DMS 273 (cell line): ENCODE data around the gene SPEF1.
A peak's percentile ranks its signal among the peaks of the same experiment; 100 is the strongest.
"Not testable (repeated sequence)": the region's sequence is repeated elsewhere in the genome, so short reads cannot be mapped to it uniquely, and the experiment has no call there.

Experiments
- DNase-seq: peaks from one replicate; lab custom pipeline; 2025; ENCODE audit not compliant: unreplicated experiment; lab: John Stamatoyannopoulos, UW

The SPEF1 gene

DNA sequence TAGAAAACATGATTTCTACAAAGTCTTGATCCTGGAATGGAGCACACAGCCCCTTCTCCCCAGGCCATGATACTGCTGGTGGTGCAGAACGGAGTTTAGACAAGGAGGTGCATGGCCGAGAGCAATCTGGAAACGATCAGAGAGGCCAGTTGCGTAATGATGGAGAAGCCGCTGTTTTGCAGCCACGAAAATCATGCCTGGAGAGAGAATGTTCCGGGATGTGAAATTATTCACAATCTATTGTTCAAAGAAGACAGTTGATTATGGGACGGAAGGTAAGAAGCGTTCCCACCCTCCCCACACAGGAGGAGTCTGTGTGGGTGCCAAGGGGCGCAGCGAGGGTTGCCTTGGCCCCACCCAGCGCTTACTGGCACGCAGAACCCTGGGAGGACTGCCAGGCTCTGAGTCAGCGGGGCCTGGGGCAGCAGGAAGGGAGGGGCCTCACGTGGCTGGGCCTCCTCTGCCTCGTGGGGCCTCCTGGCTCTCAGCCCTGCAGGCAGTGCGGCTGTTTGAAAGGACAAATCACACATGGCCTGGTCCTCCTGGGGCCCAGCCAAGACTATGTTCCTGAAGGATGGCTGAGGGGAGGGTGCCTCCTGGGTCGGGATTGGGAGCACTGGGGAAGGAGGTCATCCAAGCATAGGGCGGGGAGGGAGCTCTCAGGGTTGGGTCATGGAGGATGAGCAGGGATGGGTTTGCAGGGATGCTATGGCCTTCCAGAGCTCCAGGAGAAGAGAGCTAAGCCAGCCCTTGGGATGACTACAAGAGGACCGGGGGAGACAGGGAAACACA is 30.4 kb upstream of the SPEF1 start:
- DNase-seq: peak; percentile 99

DNA sequence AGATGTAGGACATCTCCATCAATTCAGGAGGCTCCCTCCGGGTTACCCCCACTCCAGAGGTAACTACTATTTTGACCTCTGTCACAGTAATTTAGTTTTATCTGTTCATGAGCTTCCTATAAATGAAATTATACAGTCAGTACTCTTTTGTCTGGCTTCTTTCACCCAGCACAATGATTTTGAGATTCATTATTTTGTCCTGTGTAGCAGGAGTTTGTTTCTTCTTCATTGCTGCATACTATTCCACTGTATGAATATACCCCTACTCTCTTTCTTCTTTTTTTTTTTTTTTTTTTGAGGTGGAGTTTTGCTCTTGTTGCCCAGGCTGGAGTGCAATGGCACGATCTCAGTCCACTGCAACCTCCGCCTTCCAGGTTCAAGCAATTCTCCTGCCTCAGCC is 27.3 kb upstream of the SPEF1 start:
- DNase-seq: no peak

DNA sequence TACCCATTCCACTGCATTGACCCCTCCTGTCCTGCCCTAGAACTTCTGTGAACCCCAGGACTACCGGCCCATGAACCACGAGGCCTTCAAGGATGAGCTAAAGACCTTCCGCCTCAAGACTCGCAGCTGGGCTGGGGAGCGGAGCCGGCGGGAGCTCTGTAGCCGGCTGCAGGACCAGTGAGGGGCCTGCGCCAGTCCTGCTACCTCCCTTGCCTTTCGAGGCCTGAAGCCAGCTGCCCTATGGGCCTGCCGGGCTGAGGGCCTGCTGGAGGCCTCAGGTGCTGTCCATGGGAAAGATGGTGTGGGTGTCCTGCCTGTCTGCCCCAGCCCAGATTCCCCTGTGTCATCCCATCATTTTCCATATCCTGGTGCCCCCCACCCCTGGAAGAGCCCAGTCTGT is 23.5 kb upstream of the SPEF1 start:
- DNase-seq: no peak

DNA sequence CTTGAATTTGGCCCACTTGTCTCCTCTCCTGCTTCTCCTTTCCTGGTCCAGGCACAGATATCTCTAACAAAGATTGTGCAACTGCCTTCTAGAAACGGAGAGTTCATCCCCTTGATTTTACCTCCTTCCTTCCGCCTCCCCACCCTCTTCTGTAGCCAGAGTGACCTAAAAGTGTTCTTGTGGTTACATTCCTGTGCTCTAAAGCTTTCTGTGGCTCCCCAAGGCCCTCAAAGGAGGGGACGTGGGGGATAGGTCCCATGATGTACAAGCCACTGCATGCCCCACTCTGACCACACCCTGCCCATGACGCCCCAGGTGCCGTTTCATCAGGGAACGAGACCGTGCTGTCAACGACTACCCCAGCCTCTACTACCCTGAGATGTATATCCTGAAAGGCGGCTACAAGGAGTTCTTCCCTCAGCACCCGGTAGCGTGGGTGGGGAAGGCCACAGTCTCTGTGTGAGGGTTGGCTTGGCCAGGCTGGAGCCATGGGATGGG is 23.1 kb upstream of the SPEF1 start:
- no peak for DNase-seq

DNA sequence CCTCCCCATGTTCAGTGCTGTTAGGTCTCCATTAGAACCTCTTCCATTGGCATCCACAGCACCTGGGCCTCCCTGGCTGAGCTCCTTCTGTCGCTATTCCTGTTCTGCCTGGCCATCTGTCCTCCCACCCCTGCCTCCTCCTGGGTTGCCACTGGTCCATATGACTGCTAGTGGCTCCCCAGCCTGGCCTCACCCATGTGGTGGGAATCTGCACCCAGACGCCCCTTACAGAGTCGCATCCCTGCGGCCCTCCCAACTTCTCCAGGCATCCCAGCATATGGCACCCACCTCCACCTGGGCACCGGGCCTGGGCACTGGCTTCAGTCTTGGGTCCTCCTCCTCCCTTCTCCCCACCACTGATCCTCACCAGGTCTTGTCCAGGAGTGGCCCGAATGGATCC is 22.6 kb upstream of the SPEF1 start:
- peak; percentile 52 for DNase-seq

DNA sequence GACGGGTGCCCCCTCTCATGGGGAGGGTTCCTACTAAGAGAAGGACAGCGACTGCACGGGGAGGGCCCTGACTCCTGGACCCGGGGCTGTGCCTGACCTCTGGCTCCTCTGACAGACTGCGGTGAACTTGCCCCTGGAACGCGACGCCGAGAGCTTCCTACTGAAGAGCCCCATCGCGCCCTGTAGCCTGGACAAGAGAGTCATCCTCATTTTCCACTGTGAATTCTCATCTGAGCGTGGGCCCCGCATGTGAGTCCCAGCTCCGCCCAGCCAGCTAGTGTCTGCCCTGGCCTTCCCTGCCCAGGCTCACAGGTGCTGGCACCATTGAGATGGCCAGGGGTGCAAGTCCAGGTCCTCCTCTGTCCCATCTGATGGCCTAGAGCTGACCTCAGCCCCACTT is 22.0 kb upstream of the SPEF1 start:
- DNase-seq: no peak

DNA sequence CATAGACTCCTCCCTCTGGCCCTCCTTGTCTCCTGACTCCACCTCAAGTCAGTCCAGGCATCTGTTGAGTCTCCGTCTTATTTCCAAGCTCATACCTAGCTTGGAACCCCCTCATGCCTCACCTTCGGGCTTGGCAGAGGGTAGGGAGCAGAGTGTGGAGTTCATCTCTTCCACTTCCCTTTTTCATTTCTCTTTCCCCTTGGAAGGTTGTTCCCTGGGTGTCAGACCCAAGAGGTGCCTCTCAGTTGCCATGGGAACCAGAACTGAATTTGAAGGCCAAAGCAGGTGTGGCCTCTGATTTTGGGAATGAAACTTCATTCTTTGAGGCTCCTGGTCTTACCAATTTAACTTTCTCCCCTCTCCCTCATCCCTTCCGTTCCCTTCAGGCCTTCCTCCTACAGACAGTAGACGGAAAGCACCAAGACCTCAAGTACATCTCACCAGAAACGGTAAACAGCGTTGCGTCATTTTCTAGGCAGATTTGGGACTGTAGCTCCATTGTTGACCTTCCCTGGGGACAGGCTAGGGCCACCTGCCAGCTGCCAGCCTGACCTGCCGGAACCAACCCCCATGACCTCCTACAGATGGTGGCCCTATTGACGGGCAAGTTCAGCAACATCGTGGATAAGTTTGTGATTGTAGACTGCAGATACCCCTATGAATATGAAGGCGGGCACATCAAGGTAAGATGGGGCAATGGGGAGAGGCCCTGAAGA is 21.4 kb upstream of the SPEF1 start:
- DNase-seq: peak; percentile 42

DNA sequence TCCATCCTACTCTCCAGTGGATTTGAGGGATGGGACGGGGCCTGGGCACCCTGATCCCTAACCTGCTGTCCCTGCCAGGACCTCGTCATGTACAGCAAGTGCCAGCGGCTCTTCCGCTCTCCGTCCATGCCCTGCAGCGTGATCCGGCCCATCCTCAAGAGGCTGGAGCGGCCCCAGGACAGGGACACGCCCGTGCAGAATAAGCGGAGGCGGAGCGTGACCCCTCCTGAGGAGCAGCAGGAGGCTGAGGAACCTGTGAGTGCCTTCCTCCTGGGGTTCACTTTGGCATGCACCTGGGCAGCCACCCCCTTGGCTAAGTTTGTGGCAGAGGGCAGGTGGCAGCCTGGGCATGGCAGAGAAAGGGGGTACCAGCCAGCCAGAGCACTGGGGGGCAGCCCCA is 20.6 kb upstream of the SPEF1 start:
- DNase-seq: no peak

DNA sequence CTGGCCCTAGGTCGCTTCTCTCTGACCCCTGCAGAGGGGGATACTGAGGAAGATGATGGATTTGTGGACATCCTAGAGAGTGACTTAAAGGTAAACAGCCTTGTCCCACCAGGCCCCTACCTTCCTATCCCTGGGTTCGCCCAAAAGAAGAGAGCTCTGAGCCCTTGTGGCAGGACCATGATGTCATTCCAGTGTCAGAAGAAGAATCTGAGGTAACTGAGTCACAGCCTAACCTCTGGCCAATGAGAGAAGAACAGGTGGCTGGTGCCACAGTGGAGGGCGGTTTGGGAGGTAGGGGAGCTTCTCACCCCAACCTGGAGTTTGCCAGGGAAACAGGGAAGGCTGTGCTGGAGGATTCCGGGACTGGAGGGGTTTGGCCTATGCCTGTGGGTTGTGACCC is 20.1 kb upstream of the SPEF1 start:
- DNase-seq: no peak

DNA sequence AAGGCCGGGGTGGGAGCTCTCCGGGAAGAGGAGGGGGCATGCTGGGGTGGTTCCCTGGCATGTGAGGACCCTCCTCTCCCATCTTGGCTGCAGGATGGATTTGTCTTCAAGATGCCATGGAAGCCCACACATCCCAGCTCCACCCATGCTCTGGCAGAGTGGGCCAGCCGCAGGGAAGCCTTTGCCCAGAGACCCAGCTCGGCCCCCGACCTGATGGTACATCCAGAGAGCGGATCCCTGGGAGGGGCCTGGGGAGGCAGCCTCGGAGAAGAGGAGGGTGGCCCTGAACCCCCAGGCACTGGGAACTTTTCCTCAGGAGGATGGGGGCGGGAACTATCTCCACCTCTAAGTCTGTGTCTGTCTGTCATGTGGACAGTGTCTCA is 19.6 kb upstream of the SPEF1 start:
- DNase-seq: no peak

DNA sequence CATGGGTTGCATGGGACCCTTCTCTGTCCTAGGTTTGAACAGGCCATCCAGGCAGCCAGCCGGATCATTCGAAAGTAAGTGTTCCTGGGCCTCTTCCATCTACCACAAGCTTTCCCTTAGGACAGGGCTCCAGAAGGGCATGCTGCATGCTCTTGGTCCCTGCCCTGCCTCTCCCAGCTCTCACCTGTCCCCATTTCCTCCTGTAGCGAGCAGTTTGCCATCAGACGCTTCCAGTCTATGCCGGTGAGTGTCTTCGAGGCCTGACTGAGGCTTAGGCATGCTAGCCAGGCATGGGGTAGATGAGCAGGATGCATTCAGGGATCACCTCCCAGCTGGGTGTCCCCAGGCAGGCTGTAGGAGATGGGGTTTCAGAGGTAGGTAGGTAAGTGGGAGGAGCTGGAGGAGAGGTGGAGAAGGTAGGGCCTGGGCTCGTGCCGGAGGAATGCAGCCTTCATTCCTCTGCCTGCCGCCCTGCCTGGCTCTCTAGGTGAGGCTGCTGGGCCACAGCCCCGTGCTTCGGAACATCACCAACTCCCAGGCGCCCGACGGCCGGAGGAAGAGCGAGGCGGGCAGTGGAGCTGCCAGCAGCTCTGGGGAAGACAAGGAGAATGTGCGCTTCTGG is 19.1 kb upstream of the SPEF1 start:
- DNase-seq: no peak

DNA sequence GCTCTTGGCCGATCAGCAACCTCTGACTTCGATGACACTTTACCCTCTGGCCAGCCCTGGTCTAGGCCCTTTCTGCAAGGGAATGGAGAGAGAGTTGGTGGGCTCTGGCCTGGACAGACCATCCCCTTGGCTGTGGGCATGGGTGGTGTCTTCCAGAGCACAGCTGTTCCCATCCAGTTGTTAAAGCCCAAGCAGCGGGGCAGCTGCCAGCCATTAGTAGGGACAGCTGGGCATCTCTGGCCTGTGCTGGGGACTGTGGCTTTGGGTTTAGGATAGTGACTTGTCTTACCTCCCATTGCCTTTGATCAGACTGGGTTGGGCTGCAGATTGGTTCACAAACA is 17.6 kb upstream of the SPEF1 start:
- DNase-seq: no peak

DNA sequence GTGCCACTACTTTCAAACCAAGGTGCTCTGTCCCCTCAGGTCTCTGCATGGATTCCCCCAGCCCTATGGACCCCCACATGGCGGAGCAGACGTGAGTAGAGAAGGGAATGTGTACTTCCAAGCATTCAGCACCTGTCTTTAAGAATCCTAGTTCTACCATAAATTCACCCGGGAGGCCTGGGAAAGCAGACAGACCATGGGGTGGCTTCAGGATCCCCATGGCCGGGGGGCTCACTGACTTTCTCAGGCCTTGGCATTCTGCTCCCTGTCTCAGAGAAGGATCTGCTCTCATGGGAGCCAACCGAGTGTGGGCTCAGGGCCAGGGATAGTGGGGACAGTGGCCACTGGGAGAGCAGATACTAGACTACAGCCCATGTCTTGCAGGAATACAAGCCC is 17.1 kb upstream of the SPEF1 start:
- DNase-seq: no peak

DNA sequence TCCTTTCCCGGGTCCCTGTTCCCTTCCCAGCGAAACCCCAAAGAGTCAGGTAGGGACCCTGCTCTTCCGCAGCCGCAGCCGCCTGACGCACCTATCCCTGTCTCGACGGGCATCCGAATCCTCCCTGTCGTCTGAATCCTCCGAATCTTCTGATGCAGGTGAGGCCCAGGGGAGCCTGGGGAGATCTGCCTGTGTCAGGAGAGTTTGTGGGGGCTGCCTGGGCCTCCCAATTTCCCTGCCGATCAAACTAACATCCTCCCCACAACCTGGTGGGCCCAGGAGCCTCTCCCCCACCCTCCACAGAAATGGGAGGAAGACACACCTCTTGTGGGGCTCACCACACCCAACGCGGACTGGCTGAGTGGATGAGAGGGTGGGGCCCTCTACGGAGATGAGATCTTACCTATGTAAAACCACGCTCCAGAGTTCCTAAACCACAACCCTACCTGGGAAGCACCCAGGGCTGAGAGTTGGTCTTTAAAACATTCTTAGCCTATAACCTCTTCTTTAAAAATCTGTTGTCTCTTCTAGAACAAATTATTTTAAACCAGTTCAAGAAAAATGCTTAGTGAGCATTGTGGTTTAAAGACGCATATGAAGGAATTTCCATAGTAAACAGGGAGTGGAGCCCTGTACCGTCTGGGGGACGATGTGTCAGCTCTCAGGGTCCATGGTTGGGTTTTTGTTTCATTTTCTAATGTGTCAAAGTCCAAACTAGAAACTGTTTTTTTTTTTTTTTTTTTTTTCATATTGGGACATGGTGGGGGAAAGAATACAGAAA is 16.5 kb upstream of the SPEF1 start:
- no peak for DNase-seq

DNA sequence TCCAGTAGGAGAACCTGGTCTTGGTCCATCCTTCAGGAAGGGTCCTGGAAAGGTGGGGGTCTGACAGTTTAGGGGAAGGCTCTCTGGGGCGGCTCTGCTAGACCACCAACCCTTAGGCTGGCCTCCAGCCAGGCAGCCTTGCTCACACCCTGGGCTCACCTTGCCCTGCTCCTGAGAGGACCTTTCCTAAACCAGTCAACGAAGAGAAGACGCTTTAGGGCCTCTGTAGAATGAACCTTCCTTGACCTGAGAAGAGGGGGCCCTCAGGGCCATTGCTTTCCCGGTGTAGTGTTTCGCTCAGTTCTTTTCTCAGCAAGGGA is 15.9 kb upstream of the SPEF1 start:
- no peak for DNase-seq

DNA sequence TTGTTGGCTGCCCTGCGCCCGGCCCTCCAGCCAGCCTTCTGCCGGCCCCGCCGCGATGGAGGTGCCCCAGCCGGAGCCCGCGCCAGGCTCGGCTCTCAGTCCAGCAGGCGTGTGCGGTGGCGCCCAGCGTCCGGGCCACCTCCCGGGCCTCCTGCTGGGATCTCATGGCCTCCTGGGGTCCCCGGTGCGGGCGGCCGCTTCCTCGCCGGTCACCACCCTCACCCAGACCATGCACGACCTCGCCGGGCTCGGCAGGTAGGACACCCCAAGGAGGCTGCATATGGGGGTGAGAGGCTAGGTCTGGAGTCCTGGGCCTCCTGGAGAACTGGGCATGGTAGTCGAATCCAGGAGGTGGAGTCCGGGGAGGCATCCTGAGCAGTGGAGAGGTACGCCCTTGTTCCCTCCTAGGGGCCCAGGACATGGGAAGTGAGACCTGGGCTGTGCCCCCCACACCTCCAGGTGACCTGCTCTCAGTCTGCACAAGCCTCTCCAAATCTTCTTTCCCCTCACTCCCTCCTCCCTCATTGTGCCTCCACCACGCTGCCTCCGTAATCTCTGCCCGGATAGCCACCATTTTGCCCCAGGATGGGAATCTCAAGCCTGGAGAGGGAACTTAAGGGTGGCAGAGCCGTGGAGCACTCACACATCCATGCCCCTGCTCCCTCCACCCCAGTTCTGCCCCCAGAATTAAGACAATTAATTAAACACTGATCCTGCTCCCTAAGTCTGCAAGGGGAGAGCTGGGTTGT is 15.4 kb upstream of the SPEF1 start:
- DNase-seq: peak; percentile 57

DNA sequence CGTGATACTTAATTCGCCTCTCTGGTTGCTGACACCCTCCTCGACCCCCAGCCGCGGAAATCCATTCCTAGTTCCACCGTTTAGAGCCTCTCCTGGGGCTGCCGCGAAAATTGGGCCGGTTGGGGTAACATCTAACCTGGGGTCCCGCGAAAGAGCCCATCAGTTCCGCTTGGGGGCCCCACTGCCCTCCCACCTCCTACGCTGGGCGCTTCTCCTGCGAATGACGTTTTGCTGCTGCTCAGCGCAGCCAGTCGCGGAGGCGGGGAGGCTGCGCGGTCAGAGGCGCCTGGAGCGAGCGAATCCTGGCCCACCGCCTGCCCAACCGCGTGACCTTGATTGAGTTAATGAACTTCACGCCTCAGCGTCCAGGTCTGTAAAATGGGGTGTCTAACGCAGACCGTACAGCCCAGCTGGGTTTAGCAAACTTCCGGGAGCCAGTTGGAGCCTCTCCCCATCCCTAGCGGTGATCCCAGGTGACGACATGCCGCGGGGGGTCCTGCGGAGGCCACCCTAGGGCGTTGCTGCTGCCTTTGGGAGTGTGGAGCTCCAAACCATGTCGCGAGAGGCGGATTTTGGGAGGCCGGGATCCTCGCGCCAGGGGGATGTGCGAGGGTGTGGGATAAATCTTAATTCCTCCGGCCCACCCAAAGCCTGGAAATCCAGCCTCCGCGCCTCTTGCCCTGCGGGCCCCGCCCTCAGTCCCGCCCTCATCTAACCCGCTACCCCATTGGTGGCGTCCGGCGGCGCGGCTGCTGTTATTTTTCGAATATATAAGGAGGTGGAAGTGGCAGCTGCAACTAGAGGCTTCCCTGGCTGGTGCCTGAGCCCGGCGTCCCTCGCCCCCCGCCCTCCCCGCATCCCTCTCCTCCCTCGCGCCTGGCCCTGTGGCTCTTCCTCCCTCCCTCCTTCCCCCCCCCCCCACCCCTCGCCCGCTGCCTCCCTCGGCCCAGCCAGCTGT is 14.5 kb upstream of the SPEF1 start, which contains the start of gene CDC25B:
TSS of gene CDC25B (plus strand) at position 800 of the 958 bp plus-strand sequence. CDS start 222 bp downstream, outside the sequence.
- DNase-seq: peak; percentile 98

DNA sequence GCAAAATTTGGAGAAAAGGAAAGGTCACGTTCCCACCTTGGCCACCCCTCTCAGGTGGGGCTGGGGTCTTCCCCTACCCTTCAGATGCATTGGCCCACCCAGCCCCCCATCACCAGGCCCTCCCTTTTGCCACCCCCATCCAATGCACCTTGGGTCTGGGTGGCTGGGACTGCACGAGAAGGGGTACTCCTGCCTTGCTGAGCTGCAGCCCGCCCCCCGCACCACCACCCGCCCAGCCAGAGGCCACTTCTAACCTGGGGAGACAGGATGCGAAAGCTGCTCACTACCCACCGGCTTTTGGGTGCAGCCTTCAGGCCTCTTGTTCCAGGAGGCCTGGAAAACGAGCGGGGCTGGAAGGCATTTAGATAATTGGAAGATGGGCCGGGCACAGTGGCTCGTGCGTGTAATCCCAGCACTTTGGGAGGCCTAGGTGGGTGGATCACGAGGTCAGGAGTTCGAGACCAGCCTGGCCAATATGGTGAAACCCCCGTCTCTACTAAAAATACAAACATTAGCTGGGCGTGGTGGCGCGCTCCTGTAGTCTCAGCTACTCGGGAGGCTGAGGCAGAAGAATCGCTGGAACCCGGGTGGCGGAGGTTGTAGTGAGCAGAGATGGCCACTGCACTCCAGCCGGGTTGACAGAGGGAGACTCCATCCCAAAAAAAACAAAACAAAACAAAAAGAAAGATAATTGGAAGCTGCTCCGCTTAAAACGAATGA is 13.6 kb upstream of the SPEF1 start:
- DNase-seq: no peak

DNA sequence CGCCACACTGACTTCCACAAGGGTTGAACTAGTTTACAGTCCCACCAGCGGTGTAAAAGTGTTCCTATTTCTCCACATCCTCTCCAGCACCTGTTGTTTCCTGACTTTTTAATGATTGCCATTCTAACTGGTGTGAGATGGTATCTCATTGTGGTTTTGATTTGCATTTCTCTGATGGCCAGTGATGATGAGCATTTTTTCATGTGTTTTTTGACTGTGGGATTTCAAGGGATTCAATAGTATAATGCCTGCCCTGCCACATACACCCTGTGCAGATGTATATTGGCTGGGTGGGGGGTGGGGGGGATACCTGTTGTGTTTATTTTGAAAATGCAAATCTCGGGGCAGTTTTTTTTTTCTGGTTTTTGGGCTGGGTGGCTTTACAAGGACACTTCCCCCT is 12.9 kb upstream of the SPEF1 start:
- not testable (repeated sequence) for DNase-seq
